Ascending aorta (tissue), 2 donors: Measurements from ENCODE around the gene ABCA4. TPM values are rescaled to one million over a fixed set of nuclear protein-coding genes. Genes with fewer than 3 reads are reported as not detected.

Experiments
- DNase-seq, 2 donors: peaks; one replicate each; pipeline ENCODE4 v3.0.0-alpha.2; 2019; ENCODE audit warnings: low spot score in 2 of 2
- H3K27ac ChIP-seq, 2 donors: fragments of 200-600 bp; sonication (generic); one replicate each; pipeline ENCODE4 v1.5.1; 2016 to 2017; ENCODE audit warnings: mild to moderate bottlenecking in 1 of 2
- H3K27me3 ChIP-seq: fragments of 200-600 bp; sonication (generic); one replicate; pipeline ENCODE4 v1.5.1; 2017
- H3K36me3 ChIP-seq, 2 donors: fragments of 200-600 bp; sonication (generic); one replicate each; pipeline ENCODE4 v1.5.1; 2016
- H3K4me1 ChIP-seq, 2 donors: fragments of 200-600 bp; sonication (generic); one replicate each; pipeline ENCODE4 v1.5.1; 2016 to 2017; ENCODE audit warnings: mild to moderate bottlenecking in 1 of 2
- H3K4me3 ChIP-seq, 2 donors: fragments of 200-600 bp; sonication (generic); one replicate each; pipeline ENCODE4 v1.5.1; 2016 to 2017; ENCODE audit warnings: mild to moderate bottlenecking in 1 of 2
- H3K9me3 ChIP-seq, 2 donors: fragments of 200-600 bp; sonication (generic); one replicate each; pipeline ENCODE4 v1.5.1; 2016
- CTCF ChIP-seq, 3 experiments: fragments of 200-600 bp in 2 of 3; fragments of 450-650 bp in 1 of 3; sonication (generic) in 2 of 3; IDR thresholded peaks; one replicate each; pipeline ENCODE4 v1.5.1; 2016 to 2019; ENCODE audit warnings: antibody characterized with exemption in 3 of 3, mild to moderate bottlenecking in 1 of 3, moderate library complexity in 1 of 3
- intact Hi-C: fragments of 100-400 bp; cut with DNase I; formaldehyde crosslinking; loops from one replicate; pipeline ENCODE4 v1.15.1; 2023
- total RNA-seq: library from RNA; depleted of rRNA; stranded (reverse); fragments of >200 nt; gene quantifications from one replicate; pipeline ENCODE4 v1.1.0, GENCODE V29; 2016

ABCA4 gene
- total RNA-seq, 1 donor from 2014 or later: not detected

- Histone ChIP-seq H3K4me1 (peaks cover 0 to 2% of the 10 kb centered on the region in 2 donors), H3K4me3 (no peak overlapping the region), H3K36me3 (no peaks in the 10 kb centered on the region), H3K27ac (no peak overlapping the region), H3K27me3 (no peaks in the 10 kb centered on the region), H3K9me3 (no peaks in the 10 kb centered on the region)
- no peak for TF ChIP-seq CTCF (IDR thresholded peaks at IDR 0.05)
- intact Hi-C loops: loop anchor here (5.0 kb wide), 1 partner anchor 44 kb away; no protein-coding TSS in a partner anchor
- no peak for DNase-seq
Observed at GRCh38 chr1:94072840-94073522, 48.0 kb downstream of the ABCA4 start.

DNA sequence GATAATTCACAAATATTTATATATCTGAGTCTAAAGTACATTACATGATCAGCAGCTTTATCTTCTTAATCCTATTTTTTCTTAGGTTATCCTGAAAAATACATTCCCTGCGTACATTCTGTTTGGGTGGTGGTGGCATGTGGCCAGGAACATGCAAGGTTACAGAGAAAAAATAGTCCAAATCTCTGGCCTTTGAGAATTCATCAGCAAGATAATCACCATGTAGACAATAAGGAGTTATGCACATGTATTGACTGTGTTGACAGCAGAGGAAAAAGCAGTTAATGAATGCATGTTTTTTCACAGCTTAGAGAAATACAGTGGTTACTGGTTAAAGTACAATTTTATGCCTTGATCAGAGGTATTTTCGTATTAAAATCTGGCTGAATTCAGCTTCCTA lies 49.0 kb downstream of the ABCA4 start:
- Histone ChIP-seq H3K27ac (no peak overlapping the region), H3K36me3 (no peaks in the 10 kb centered on the region), H3K4me3 (no peak overlapping the region), H3K27me3 (no peaks in the 10 kb centered on the region), H3K4me1 (peaks cover 0 to 2% of the 10 kb centered on the region in 2 donors), H3K9me3 (no peaks in the 10 kb centered on the region)
- DNase-seq: no peak
- TF ChIP-seq CTCF (IDR thresholded peaks at IDR 0.05): no peak
- intact Hi-C loops: loop anchor here (5.0 kb wide), 1 partner anchor 45 kb away; no protein-coding TSS in a partner anchor

- TF ChIP-seq CTCF (IDR thresholded peaks at IDR 0.05): no peak
- Histone ChIP-seq H3K36me3 (no peaks in the 10 kb centered on the region), H3K27ac (no peak overlapping the region), H3K9me3 (no peaks in the 10 kb centered on the region), H3K4me1 (peaks cover 0 to 2% of the 10 kb centered on the region in 2 donors), H3K4me3 (no peak overlapping the region), H3K27me3 (no peaks in the 10 kb centered on the region)
- no peak for DNase-seq
- intact Hi-C loops: loop anchor here (5.0 kb wide), 1 partner anchor 46 kb away; no protein-coding TSS in a partner anchor
Observed at GRCh38 chr1:94071391-94071790, 49.6 kb downstream of the ABCA4 start.

DNA sequence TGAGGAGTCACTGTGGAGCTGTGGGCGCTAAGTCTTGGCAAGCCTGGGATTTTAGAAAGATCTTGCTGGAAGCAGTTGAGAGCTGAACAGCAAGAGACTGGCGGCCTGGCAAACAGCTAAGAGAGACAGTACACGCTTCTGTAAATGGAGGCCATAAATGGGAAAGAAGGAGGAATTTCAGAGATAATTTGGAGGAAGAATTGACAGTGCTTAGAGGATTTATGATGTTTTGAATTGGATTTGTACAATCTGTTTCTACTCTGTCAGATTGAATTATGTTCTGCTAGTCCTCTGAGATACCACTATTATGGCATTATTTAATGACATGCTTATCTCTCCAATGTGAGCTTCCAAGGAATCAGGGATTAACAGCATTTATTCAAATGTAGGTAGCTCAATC lies 50.1 kb downstream of the ABCA4 start:
- Histone ChIP-seq H3K27me3 (no peaks in the 10 kb centered on the region), H3K27ac (no peak overlapping the region), H3K9me3 (no peaks in the 10 kb centered on the region), H3K36me3 (no peaks in the 10 kb centered on the region), H3K4me3 (no peak overlapping the region), H3K4me1 (peaks cover 0 to 2% of the 10 kb centered on the region in 2 donors)
- no peak for TF ChIP-seq CTCF (IDR thresholded peaks at IDR 0.05)
- no peak for DNase-seq
- intact Hi-C loops: loop anchor here (5.0 kb wide), 1 partner anchor 46 kb away; no protein-coding TSS in a partner anchor

DNA sequence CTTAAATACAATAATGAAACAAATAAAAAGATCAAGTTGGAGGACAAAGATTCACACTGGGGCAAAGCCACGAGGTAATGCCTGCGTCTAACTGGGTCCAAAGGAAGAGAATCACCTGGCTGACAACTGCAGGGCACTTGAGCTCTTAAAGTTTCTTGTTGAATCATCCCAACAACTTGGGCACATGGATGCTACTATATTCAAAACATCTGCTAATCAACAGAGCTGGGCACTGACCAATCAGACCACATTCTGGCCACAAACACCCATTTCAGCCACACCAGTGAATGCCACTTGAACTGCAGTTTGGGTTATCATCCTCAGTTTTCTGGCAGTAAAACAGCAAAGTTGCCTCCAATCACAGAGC lies 51.0 kb downstream of the ABCA4 start:
- Histone ChIP-seq H3K27ac (no peak overlapping the region), H3K4me1 (peaks cover 0 to 2% of the 10 kb centered on the region in 2 donors), H3K27me3 (no peaks in the 10 kb centered on the region), H3K36me3 (no peaks in the 10 kb centered on the region), H3K4me3 (no peak overlapping the region), H3K9me3 (no peaks in the 10 kb centered on the region)
- no peak for DNase-seq
- TF ChIP-seq CTCF (IDR thresholded peaks at IDR 0.05): no peak
- intact Hi-C loops: loop anchor here (5.0 kb wide), 1 partner anchor 47 kb away; no protein-coding TSS in a partner anchor
